ENCODE measurements around the gene INPPL1. TPM values are rescaled to one million over a fixed set of nuclear protein-coding genes. Genes with fewer than 3 reads are reported as not detected.
"Not testable (repeated sequence)": the region's sequence is repeated elsewhere in the genome, so short reads cannot be mapped to it uniquely, and the experiment has no call there.

The INPPL1 gene
- total RNA-seq, 1 experiment from 2014 or later = 214 TPM

DNA sequence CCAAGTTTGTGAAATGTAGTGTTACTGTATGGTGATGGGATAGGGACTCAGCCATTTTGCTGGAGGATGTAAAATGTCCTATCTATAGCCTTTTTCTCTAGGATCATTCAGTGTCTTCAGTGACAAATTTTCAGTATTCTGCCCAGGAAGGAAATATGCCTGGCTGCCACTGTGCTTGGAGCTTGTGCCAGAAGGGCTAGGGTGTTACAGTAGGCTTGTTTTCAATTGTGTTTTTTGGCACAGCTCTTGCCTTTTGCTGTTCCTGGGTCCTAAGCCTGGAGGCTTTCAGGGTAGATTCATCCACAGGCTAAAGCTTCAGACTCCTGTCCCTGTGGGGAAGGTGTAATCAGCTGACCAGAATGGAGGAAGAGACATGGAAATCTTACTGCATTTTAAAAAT is 41.4 kb downstream of the INPPL1 start:
- H2AFZ ChIP-seq (ENCODE audit: low read length) = no peak overlapping the region

GRCh38 chr11:72266960-72267359 is 42.4 kb downstream of the INPPL1 start:
- H3K79me2 ChIP-seq (ENCODE audit: insufficient read depth, low read length); H3K4me3 Mint-ChIP-seq; H3K79me1 ChIP-seq (ENCODE audit: insufficient read depth, low read depth, low read length, poor library complexity, severe bottlenecking); H3K9ac ChIP-seq (ENCODE audit: extremely low read depth, insufficient read length, low read length); H3K23ac ChIP-seq (ENCODE audit: insufficient read length, low read depth, low read length); H3K9me3 Mint-ChIP-seq; H3K27ac ChIP-seq (ENCODE audit: insufficient read length, low read depth, low read length); H2BK20ac ChIP-seq (ENCODE audit: low read depth, low read length, poor library complexity, severe bottlenecking); H3K4ac ChIP-seq (ENCODE audit: low read depth, low read length); H2BK12ac ChIP-seq (ENCODE audit: insufficient read length, low read depth, low read length); H2AFZ ChIP-seq (ENCODE audit: low read length); H3K23me2 ChIP-seq (ENCODE audit: insufficient read length, low read depth, low read length, poor library complexity, severe bottlenecking); H3K56ac ChIP-seq (ENCODE audit: insufficient read length, low read depth, low read length); H2BK15ac ChIP-seq (ENCODE audit: low read depth, low read length); DNase-seq; H3K4me1 Mint-ChIP-seq; H3K4me2 ChIP-seq (ENCODE audit: insufficient read depth, insufficient read length, low read length); H2BK5ac ChIP-seq (ENCODE audit: insufficient read length, low read length); H3K14ac ChIP-seq (ENCODE audit: insufficient read depth, low read length); H3K27me3 ChIP-seq (ENCODE audit: insufficient read depth, low read length); H3K27ac Mint-ChIP-seq; H4K8ac ChIP-seq (replicated peaks; ENCODE audit: insufficient read length, low read depth, low read length); H3K4me1 ChIP-seq (ENCODE audit: insufficient read depth, low read length); H2BK120ac ChIP-seq (ENCODE audit: low read depth, low read length, poor library complexity, severe bottlenecking); H4K20me1 ChIP-seq (ENCODE audit: control insufficient read depth, insufficient read depth, insufficient read length); H4K91ac ChIP-seq (ENCODE audit: insufficient read length, low read depth, low read length); H4K5ac ChIP-seq (ENCODE audit: insufficient read length, low read depth, low read length); H3K36me3 Mint-ChIP-seq (ENCODE audit: insufficient read depth in 1 of 3, low read depth in 3 of 3); H3K9me3 ChIP-seq (ENCODE audit: control insufficient read depth, low read depth, low read length); H3K18ac ChIP-seq (ENCODE audit: insufficient read length, low read depth, low read length); H3T11ph ChIP-seq (ENCODE audit: low read length); H2AK5ac ChIP-seq (ENCODE audit: insufficient read length, low read length): not testable (repeated sequence)
- WGBS (ENCODE audit: extremely low coverage, insufficient read length, low lambda C conversion rate) = no CpG with 5 or more reads among the region's 5 CpGs
- peaks cover 13% of the 10 kb centered on the region for H3K27me3 Mint-ChIP-seq (ENCODE audit: low read depth)

More for the DNA sequence above, 41.4 kb downstream of the INPPL1 start:
- Histone ChIP-seq H2AK5ac (ENCODE audit: insufficient read length, low read length) (no peak overlapping the region), H2BK12ac (ENCODE audit: insufficient read length, low read depth, low read length) (no peak overlapping the region), H2BK120ac (ENCODE audit: low read depth, low read length, poor library complexity, severe bottlenecking) (no peak overlapping the region), H3K79me2 (ENCODE audit: insufficient read depth, low read length) (no peaks in the 10 kb centered on the region), H3K56ac (ENCODE audit: insufficient read length, low read depth, low read length) (no peak overlapping the region), H3K79me1 (ENCODE audit: insufficient read depth, low read depth, low read length, poor library complexity, severe bottlenecking) (no peaks in the 10 kb centered on the region), H3K4me1 (ENCODE audit: insufficient read depth, low read length) (no peaks in the 10 kb centered on the region), H3K9me3 (ENCODE audit: control insufficient read depth, low read depth, low read length) (no peaks in the 10 kb centered on the region), H2BK20ac (ENCODE audit: low read depth, low read length, poor library complexity, severe bottlenecking) (no peak overlapping the region), H4K91ac (ENCODE audit: insufficient read length, low read depth, low read length) (no peak overlapping the region), H3K23ac (ENCODE audit: insufficient read length, low read depth, low read length) (no peak overlapping the region), H4K8ac (replicated peaks; ENCODE audit: insufficient read length, low read depth, low read length) (no peak overlapping the region), H3K27me3 (ENCODE audit: insufficient read depth, low read length) (no peaks in the 10 kb centered on the region), H4K5ac (ENCODE audit: insufficient read length, low read depth, low read length) (no peak overlapping the region), H4K20me1 (ENCODE audit: control insufficient read depth, insufficient read depth, insufficient read length) (no peaks in the 10 kb centered on the region), H2BK5ac (ENCODE audit: insufficient read length, low read length) (no peak overlapping the region), H3K23me2 (ENCODE audit: insufficient read length, low read depth, low read length, poor library complexity, severe bottlenecking) (no peaks in the 10 kb centered on the region), H3K18ac (ENCODE audit: insufficient read length, low read depth, low read length) (no peak overlapping the region), H3K4ac (ENCODE audit: low read depth, low read length) (no peak overlapping the region), H3K4me2 (ENCODE audit: insufficient read depth, insufficient read length, low read length) (no peak overlapping the region), H3K27ac (ENCODE audit: insufficient read length, low read depth, low read length) (no peak overlapping the region), H3T11ph (ENCODE audit: low read length) (no peak overlapping the region), H3K9ac (ENCODE audit: extremely low read depth, insufficient read length, low read length) (no peak overlapping the region), H2BK15ac (ENCODE audit: low read depth, low read length) (no peak overlapping the region), H3K14ac (ENCODE audit: insufficient read depth, low read length) (no peak overlapping the region)
- no peak overlapping the region for H3K4me3 Mint-ChIP-seq
- no peak for DNase-seq
- H3K36me3 Mint-ChIP-seq (ENCODE audit: insufficient read depth in 1 of 3, low read depth in 3 of 3) = no peaks in the 10 kb centered on the region
- H3K4me1 Mint-ChIP-seq = peaks cover 0 to under 1% of the 10 kb centered on the region in 2 experiments; a peak in 1 of 4 replicates
- peaks cover 0 to 3% of the 10 kb centered on the region in 2 experiments; a peak in 1 of 5 replicates for H3K9me3 Mint-ChIP-seq
- peaks cover 13% of the 10 kb centered on the region for H3K27me3 Mint-ChIP-seq (ENCODE audit: low read depth)
- no peak overlapping the region for H3K27ac Mint-ChIP-seq
- no peak for TF ChIP-seq CTCF (conservative IDR thresholded peaks at IDR 0.05)
